Activated CD8-positive, alpha-beta memory T cell treated with anti-CD3 and anti-CD28 coated beads, Interleukin-2, amount 10 ng/mL, durations not matched to agents 7 days and 5 days (primary cell): ENCODE data around the gene MARCOL. TPM values are rescaled to one million over a fixed set of nuclear protein-coding genes. Genes with fewer than 3 reads are reported as not detected.
"Not testable (repeated sequence)": the region's sequence is repeated elsewhere in the genome, so short reads cannot be mapped to it uniquely, and the experiment has no call there.

Experiments used
- ATAC-seq: fragments of 150-1000 bp; cut with Tn5 transposase; one replicate; pipeline ENCODE4 v1.10.0; 2021; ENCODE audit warnings: moderate library complexity
- CTCF ChIA-PET: fragments of 350-600 bp; sonication (Branson Sonifier 250); formaldehyde crosslinking; loops from one replicate; lab custom pipeline; 2021; ENCODE audit warnings: antibody characterized with exemption; lab: Charles Lee
- DNase-seq: peaks from one replicate; pipeline ENCODE4 v3.0.0-alpha.2; 2020
- H3K27ac Mint-ChIP-seq: one replicate; pipeline ENCODE4 v1.8.0; 2021; ENCODE audit warnings: mild to moderate bottlenecking, mixed read lengths
- H3K27me3 Mint-ChIP-seq: one replicate; pipeline ENCODE4 v1.8.0; 2021; ENCODE audit warnings: mixed read lengths
- H3K36me3 Mint-ChIP-seq: one replicate; pipeline ENCODE4 v1.8.0; 2021; ENCODE audit warnings: mild to moderate bottlenecking, mixed read lengths
- H3K4me1 Mint-ChIP-seq: one replicate; pipeline ENCODE4 v1.8.0; 2021; ENCODE audit warnings: mixed read lengths
- H3K4me3 Mint-ChIP-seq: one replicate; pipeline ENCODE4 v1.8.0; 2021; ENCODE audit warnings: mild to moderate bottlenecking, moderate library complexity, mixed read lengths
- H3K9me3 Mint-ChIP-seq: one replicate; pipeline ENCODE4 v1.8.0; 2022; ENCODE audit warnings: low read depth, mixed read lengths
- total RNA-seq, 2 experiments: library from RNA; stranded (reverse); gene quantifications; one replicate each; pipeline ENCODE4 v1.2.3, GENCODE V29; 2021

Gene MARCOL
- total RNA-seq, 2 experiments from 2014 or later, result not detected

- Mint-ChIP-seq H3K9me3 (no peaks in the 10 kb centered on the region), H3K4me3 (no peak overlapping the region), H3K27ac (no peak overlapping the region), H3K4me1 (no peaks in the 10 kb centered on the region), H3K36me3 (no peaks in the 10 kb centered on the region), H3K27me3 (peaks cover 4% of the 10 kb centered on the region)
- CTCF ChIA-PET, result no interaction called here
- DNase-seq (no peak), ATAC-seq (no peak)
These were observed 9.8 kb upstream of the MARCOL start for GRCh38 chr5:148228392-148228984.

GRCh38 chr5:148229840-148230239, 8.5 kb upstream of the MARCOL start:
- peaks cover 4% of the 10 kb centered on the region for H3K27me3 Mint-ChIP-seq
- no peak overlapping the region for H3K4me3 Mint-ChIP-seq
- no peak overlapping the region for H3K27ac Mint-ChIP-seq
- DNase-seq (no peak), ATAC-seq (no peak)
- H3K36me3 Mint-ChIP-seq, result no peaks in the 10 kb centered on the region
- no peaks in the 10 kb centered on the region for H3K9me3 Mint-ChIP-seq
- CTCF ChIA-PET, result no interaction called here
- no peaks in the 10 kb centered on the region for H3K4me1 Mint-ChIP-seq

GRCh38 chr5:148230240-148230639, 8.1 kb upstream of the MARCOL start:
- no peak overlapping the region for H3K27ac Mint-ChIP-seq
- no peaks in the 10 kb centered on the region for H3K36me3 Mint-ChIP-seq
- no peaks in the 10 kb centered on the region for H3K4me1 Mint-ChIP-seq
- peaks cover 3% of the 10 kb centered on the region for H3K27me3 Mint-ChIP-seq
- CTCF ChIA-PET, result no interaction called here
- DNase-seq (no peak), ATAC-seq (no peak)
- no peaks in the 10 kb centered on the region for H3K9me3 Mint-ChIP-seq
- H3K4me3 Mint-ChIP-seq, result no peak overlapping the region

GRCh38 chr5:148237785-148238417, 424 bp upstream of the MARCOL start:
- H3K36me3 Mint-ChIP-seq, result no peaks in the 10 kb centered on the region

GRCh38 chr5:148248894-148249293, 10.6 kb downstream of the MARCOL start:
- Mint-ChIP-seq H3K27me3 (no peaks in the 10 kb centered on the region), H3K4me3 (no peak overlapping the region)
- CTCF ChIA-PET, result no interaction called here

More at GRCh38 chr5:148237785-148238417, 424 bp upstream of the MARCOL start:
- DNase-seq (no peak), ATAC-seq (no peak)
- Mint-ChIP-seq H3K27me3 (no peaks in the 10 kb centered on the region), H3K4me1 (no peaks in the 10 kb centered on the region), H3K9me3 (no peaks in the 10 kb centered on the region), H3K4me3 (no peak overlapping the region), H3K27ac (no peak overlapping the region)
- CTCF ChIA-PET, result no interaction called here

DNA sequence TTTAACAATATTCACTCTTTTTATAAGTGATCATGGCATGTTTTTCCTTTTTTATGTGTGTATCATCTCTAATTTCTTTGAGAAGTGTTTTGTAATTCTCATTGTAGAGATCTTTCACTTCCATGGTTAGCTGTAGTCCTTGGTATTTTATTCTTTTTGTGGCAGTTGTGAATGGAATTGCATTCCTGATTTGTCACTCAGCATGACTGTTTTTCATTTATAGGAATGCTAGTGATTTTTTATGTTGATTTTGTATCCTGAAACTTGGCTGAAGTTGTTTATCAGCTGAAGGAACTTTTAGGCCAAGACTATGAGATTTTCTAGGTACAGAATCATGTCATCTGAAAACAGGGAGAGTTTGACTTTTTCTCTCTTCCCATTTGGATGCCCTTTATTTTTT, 17.1 kb downstream of the MARCOL start:
- peaks cover 3% of the 10 kb centered on the region for H3K9me3 Mint-ChIP-seq
- no peaks in the 10 kb centered on the region for H3K36me3 Mint-ChIP-seq
- H3K27me3 Mint-ChIP-seq, result no peaks in the 10 kb centered on the region
- CTCF ChIA-PET, result no interaction called here
- no peaks in the 10 kb centered on the region for H3K4me1 Mint-ChIP-seq
- H3K27ac Mint-ChIP-seq, result no peak overlapping the region
- DNase-seq (no peak), ATAC-seq (no peak)
- no peak overlapping the region for H3K4me3 Mint-ChIP-seq

More at GRCh38 chr5:148248894-148249293, 10.6 kb downstream of the MARCOL start:
- Mint-ChIP-seq H3K36me3 (no peaks in the 10 kb centered on the region), H3K9me3 (no peaks in the 10 kb centered on the region), H3K4me1 (no peaks in the 10 kb centered on the region), H3K27ac (no peak overlapping the region)
- DNase-seq (no peak), ATAC-seq (no peak)

DNA sequence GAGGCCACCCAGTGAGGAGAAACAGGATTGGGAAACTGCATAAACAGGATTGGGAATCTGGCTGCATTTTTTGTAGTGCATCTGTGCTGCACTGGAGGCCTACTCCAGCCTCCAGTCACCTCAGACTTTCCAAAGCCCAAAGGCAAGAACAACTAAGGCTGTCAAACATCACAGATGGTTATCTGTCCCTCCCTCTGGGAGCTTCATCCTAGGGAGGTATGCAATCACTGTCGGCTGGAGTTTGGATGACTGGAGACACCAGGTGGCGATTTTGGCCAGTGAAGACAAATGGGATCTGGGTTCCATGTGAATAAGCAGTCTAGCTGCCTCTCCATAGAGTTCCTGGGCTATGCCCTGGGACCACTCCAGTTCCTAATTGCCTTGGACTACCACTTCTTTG, 21.0 kb downstream of the MARCOL start:
- Mint-ChIP-seq H3K27me3 (no peaks in the 10 kb centered on the region), H3K4me1 (no peaks in the 10 kb centered on the region)
- CTCF ChIA-PET, result no interaction called here

GRCh38 chr5:148261221-148261620, 22.9 kb downstream of the MARCOL start:
- Mint-ChIP-seq H3K27me3 (no peaks in the 10 kb centered on the region), H3K36me3 (no peaks in the 10 kb centered on the region), H3K4me3 (no peak overlapping the region), H3K4me1 (no peaks in the 10 kb centered on the region), H3K9me3 (peaks cover 3% of the 10 kb centered on the region), H3K27ac (no peak overlapping the region)
- DNase-seq (no peak), ATAC-seq (no peak)
- CTCF ChIA-PET, result no interaction called here

More for the DNA sequence above, 21.0 kb downstream of the MARCOL start:
- H3K9me3 Mint-ChIP-seq, result peaks cover 3% of the 10 kb centered on the region
- DNase-seq, result no peak
- no peak overlapping the region for H3K4me3 Mint-ChIP-seq
- H3K36me3 Mint-ChIP-seq, result no peaks in the 10 kb centered on the region
- no peak for ATAC-seq
- no peak overlapping the region for H3K27ac Mint-ChIP-seq

DNA sequence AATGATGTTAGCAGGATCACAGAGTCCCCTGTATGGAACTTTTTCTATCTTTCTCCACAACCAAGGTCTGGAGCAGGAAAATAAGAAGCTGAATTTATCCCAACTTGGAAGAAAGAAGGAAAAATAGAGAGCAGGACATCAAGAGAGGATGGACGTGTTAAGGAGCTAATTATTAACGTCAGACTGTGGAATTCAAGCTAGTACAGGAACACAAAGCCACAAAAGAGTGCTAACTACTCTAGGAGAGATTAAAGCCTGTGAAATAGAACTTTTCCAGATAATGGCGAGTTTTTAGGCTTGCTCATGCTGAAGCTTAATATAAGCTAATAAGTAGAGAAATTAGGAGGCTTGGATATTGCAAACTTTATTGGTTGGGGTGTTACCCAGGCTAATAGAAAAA, 29.6 kb downstream of the MARCOL start:
- H3K36me3 Mint-ChIP-seq, result no peaks in the 10 kb centered on the region
- DNase-seq (no peak), ATAC-seq (no peak)
- CTCF ChIA-PET, result no interaction called here
- H3K27ac Mint-ChIP-seq, result no peak overlapping the region
- H3K4me3 Mint-ChIP-seq, result no peak overlapping the region
- no peaks in the 10 kb centered on the region for H3K9me3 Mint-ChIP-seq
- no peaks in the 10 kb centered on the region for H3K4me1 Mint-ChIP-seq
- H3K27me3 Mint-ChIP-seq, result no peaks in the 10 kb centered on the region

DNA sequence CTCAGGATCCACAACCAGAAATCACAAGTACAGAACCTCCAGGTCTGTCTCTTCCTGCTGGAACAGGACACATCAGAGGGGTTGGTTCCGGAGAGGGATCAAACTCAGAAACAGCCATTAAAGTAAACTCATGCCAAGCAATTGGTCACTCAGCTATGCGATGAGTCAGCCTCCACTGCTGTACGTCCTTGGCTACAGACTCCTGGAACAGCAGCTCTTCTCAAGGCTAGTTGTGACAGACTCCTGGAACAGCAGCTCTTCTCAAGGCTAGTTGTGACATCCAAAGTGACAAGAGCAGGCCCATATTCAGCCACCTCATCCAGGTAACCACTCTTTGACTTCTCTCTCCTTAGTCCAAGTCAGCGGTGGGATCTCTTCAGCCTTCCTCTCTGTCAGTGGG, 30.2 kb downstream of the MARCOL start, which contains the start of gene SPINK13:
TSS of gene SPINK13 (plus strand) at position 229 of the 400 bp plus-strand sequence. CDS start 1,279 bp downstream, outside the sequence.
- no peaks in the 10 kb centered on the region for H3K36me3 Mint-ChIP-seq
- H3K4me1 Mint-ChIP-seq, result no peaks in the 10 kb centered on the region
- H3K27ac Mint-ChIP-seq, result no peak within 1 kb of the TSS
- no peak within 1 kb of the TSS for H3K4me3 Mint-ChIP-seq
- H3K9me3 Mint-ChIP-seq, result no peaks in the 10 kb centered on the region
- H3K27me3 Mint-ChIP-seq, result no peaks in the 10 kb centered on the region
- CTCF ChIA-PET, result no interaction called here
- ATAC-seq, result no peak
- DNase-seq, result no peak

GRCh38 chr5:148275129-148275528, 36.8 kb downstream of the MARCOL start:
- H3K4me1 Mint-ChIP-seq, H3K9me3 Mint-ChIP-seq, H3K27me3 Mint-ChIP-seq, H3K27ac Mint-ChIP-seq, ATAC-seq, H3K4me3 Mint-ChIP-seq, H3K36me3 Mint-ChIP-seq, DNase-seq, CTCF ChIA-PET: not testable (repeated sequence)

DNA sequence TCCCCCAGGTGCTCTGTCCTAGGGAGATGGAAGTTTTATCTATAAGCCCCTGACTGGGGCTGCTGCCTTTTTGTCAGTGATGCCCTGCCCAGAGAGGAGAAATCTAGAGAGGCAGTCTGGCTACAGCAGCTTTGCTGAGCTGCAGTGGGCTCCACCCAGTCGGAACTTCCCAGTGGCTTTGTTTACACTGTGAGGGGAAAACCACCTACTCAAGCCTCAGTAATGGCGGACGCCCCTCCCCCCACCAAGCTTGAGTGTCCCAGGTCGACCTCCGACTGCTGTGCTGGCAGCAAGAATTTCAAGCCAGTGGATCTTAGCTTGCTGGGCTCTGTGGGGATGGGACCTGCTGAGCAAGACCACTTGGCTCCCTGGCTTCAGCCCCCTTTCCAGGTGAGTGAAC, 42.6 kb downstream of the MARCOL start:
- H3K4me3 Mint-ChIP-seq, ATAC-seq, H3K9me3 Mint-ChIP-seq, H3K27me3 Mint-ChIP-seq, DNase-seq, H3K36me3 Mint-ChIP-seq, H3K4me1 Mint-ChIP-seq, H3K27ac Mint-ChIP-seq, CTCF ChIA-PET: not testable (repeated sequence)

DNA sequence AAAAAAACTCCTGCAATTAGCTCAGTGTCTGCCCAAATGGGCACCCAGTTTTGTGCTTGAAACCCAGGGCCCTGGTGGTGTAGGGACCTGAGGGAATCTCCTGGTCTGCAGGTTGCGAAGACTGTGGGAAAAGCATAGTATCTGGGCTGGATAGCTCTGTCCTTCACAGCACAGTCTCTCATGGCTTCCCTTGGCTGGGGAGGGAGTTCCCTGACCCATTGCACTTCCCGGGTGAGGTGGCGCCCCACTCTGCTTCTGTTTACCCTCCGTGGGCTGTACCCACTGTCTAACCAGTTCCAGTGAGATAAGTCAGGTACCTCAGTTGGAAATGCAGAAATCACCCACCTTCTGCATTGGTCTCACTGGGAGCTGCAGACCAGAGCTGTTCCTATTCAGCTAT, 43.0 kb downstream of the MARCOL start:
- H3K4me1 Mint-ChIP-seq, H3K36me3 Mint-ChIP-seq, H3K27me3 Mint-ChIP-seq, ATAC-seq, H3K27ac Mint-ChIP-seq, DNase-seq, CTCF ChIA-PET, H3K9me3 Mint-ChIP-seq, H3K4me3 Mint-ChIP-seq: not testable (repeated sequence)
